Endothelial cell of umbilical vein (primary cell): ENCODE results near the gene CDC16. TPM values are rescaled to one million over a fixed set of nuclear protein-coding genes. Genes with fewer than 3 reads are reported as not detected.

Experiments
- BruUV-seq: library from RNA; stranded (reverse); fragments of 400-500 nt; replicated peaks from 2 replicates; lab custom pipeline; 2021; lab: Mats Ljungman, UMichigan
- CTCF ChIA-PET: fragments of 300-600, 350-600 bp; sonication (Branson Sonifier 250); formaldehyde crosslinking; loops from one replicate; lab custom pipeline; 2021; ENCODE audit warnings: antibody characterized with exemption, inconsistent platforms; lab: Charles Lee
- POLR2A ChIA-PET: fragments of 300-600, 350-600 bp; sonication (Branson Sonifier 250); formaldehyde crosslinking; loops from one replicate; lab custom pipeline; 2021; ENCODE audit warnings: antibody characterized with exemption, inconsistent platforms; lab: Charles Lee
- DNase-seq: peaks from one replicate; pipeline ENCODE4 v3.0.0-alpha.2; 2011; ENCODE audit warnings: low read depth, low spot score
- FAIRE-seq: peaks from 2 replicates; lab custom pipeline; 2011; peaks lifted over from hg19 to GRCh38; lab: Jason Lieb, UNC
- H2AFZ ChIP-seq: 2 replicates; pipeline ENCODE4 v1.6.0; 2012; ENCODE audit warnings: low read depth, low read length, control low read depth, inconsistent platforms
- H3K27ac ChIP-seq: 2 replicates; pipeline ENCODE4 v1.5.1; 2011; ENCODE audit warnings: low read depth, mild to moderate bottlenecking, control low read depth, low read length, moderate library complexity; ENCODE audit not compliant: insufficient read depth
- H3K27me3 ChIP-seq, 2 experiments: 2 replicates each; pipeline versions ENCODE4 v1.6.0 to v1.6.1; 2011; ENCODE audit warnings: low read length in 2 of 2, mixed read lengths in 1 of 2; ENCODE audit not compliant: control insufficient read depth in 2 of 2, insufficient read depth in 2 of 2
- H3K36me3 ChIP-seq, 2 experiments: 2 replicates in 1 of 2; 3 replicates in 1 of 2; pipeline ENCODE4 v1.5.1; 2011; ENCODE audit warnings: low read length in 2 of 2, mild to moderate bottlenecking in 1 of 2, moderate library complexity in 1 of 2; ENCODE audit not compliant: control insufficient read depth in 2 of 2, insufficient read depth in 2 of 2; ENCODE audit errors: extremely low read depth in 1 of 2
- H3K4me1 ChIP-seq: 3 replicates; pipeline ENCODE4 v1.5.1; 2011; ENCODE audit warnings: mild to moderate bottlenecking, low read length; ENCODE audit not compliant: control insufficient read depth, insufficient read depth; ENCODE audit errors: extremely low read depth
- H3K4me2 ChIP-seq: 2 replicates; pipeline ENCODE4 v1.6.1; 2011; ENCODE audit warnings: low read length, control low read depth, mixed read lengths; ENCODE audit not compliant: insufficient read depth
- H3K4me3 ChIP-seq, 3 experiments: fragments of 200-600 bp in 1 of 3; sonication (generic), shearing (Covaris generic) in 1 of 3; replicated peaks in 1 of 3; 2 replicates each; pipeline ENCODE4 v1.5.1; 2011 to 2016; ENCODE audit warnings: control low read depth in 3 of 3, low read length in 3 of 3, mild to moderate bottlenecking in 2 of 3, inconsistent platforms in 1 of 3, low read depth in 1 of 3, moderate library complexity in 1 of 3; ENCODE audit not compliant: insufficient read depth in 1 of 3
- H3K79me2 ChIP-seq: 2 replicates; pipeline ENCODE4 v1.6.0; 2012; ENCODE audit warnings: low read length, inconsistent platforms; ENCODE audit not compliant: control insufficient read depth, insufficient read depth
- H3K9ac ChIP-seq: replicated peaks from 2 replicates; pipeline ENCODE3; 2011; ENCODE audit warnings: low read length, control low read depth; ENCODE audit not compliant: insufficient read depth; ENCODE audit errors: extremely low read depth
- H3K9me1 ChIP-seq: replicated peaks from 3 replicates; pipeline ENCODE4 v1.6.0; 2011; ENCODE audit warnings: mild to moderate bottlenecking, low read length; ENCODE audit not compliant: control insufficient read depth, insufficient read depth; ENCODE audit errors: extremely low read depth
- H3K9me3 ChIP-seq: replicated peaks from 2 replicates; pipeline ENCODE4 v1.5.1; 2012; ENCODE audit warnings: low read length, inconsistent platforms; ENCODE audit not compliant: control insufficient read depth, insufficient read depth
- H4K20me1 ChIP-seq: replicated peaks from 2 replicates; pipeline ENCODE3; 2011; ENCODE audit warnings: mild to moderate bottlenecking, low read length; ENCODE audit not compliant: control insufficient read depth, insufficient read depth; ENCODE audit errors: extremely low read depth
- CTCF ChIP-seq, 2 donors: IDR thresholded peaks; 1 replicate in 1 of 2; 2 replicates in 1 of 2; pipeline ENCODE4 v1.5.1; 2011; ENCODE audit warnings: low read length in 2 of 2, mild to moderate bottlenecking in 2 of 2, moderate library complexity in 2 of 2, control low read depth in 1 of 2, inconsistent platforms in 1 of 2, low read depth in 1 of 2; ENCODE audit not compliant: insufficient read depth in 1 of 2; ENCODE audit errors: extremely low read depth in 1 of 2
- EZH2 ChIP-seq: IDR thresholded peaks from 2 replicates; pipeline ENCODE4 v1.6.1; 2012; ENCODE audit warnings: borderline replicate concordance, low read depth, mild to moderate bottlenecking, moderate library complexity, low read length, inconsistent platforms; ENCODE audit not compliant: severe bottlenecking
- FOS ChIP-seq: IDR thresholded peaks from 2 replicates; pipeline ENCODE4 v1.6.1; 2011; ENCODE audit warnings: mild to moderate bottlenecking, low read length, moderate library complexity, borderline replicate concordance; ENCODE audit not compliant: insufficient read depth
- GATA2 ChIP-seq: IDR thresholded peaks from 2 replicates; pipeline ENCODE4 v1.7.0; 2011; ENCODE audit warnings: low read depth, mild to moderate bottlenecking, moderate library complexity, mixed read lengths, low read length; ENCODE audit not compliant: insufficient read length, insufficient read depth
- JUN ChIP-seq: IDR thresholded peaks from 2 replicates; pipeline ENCODE4 v1.6.1; 2011; ENCODE audit warnings: borderline replicate concordance, low read depth; ENCODE audit not compliant: insufficient read length, insufficient read depth
- MYC ChIP-seq: IDR thresholded peaks from one replicate; pipeline ENCODE4 v1.6.1; 2011; ENCODE audit warnings: mild to moderate bottlenecking, low read depth, low read length
- POLR2A ChIP-seq: IDR thresholded peaks from 2 replicates; pipeline ENCODE4 v1.6.1; 2012; ENCODE audit warnings: low read depth, mild to moderate bottlenecking, control low read depth, low read length
- POLR2AphosphoS5 ChIP-seq: IDR thresholded peaks from 2 replicates; pipeline ENCODE4 v1.6.1; 2012; ENCODE audit warnings: low read depth, mild to moderate bottlenecking, control low read depth, low read length, moderate library complexity; ENCODE audit not compliant: insufficient read depth
- dilution Hi-C: fragments of 300-500 bp; cut with MboI; formaldehyde crosslinking; loops from one replicate; pipeline ENCODE4 v1.15.0; 2019; ENCODE audit warnings: low sequenced_read_pairs; ENCODE audit not compliant: extremely low pct_ligation_motif_present
- intact Hi-C: fragments of 100-400 bp; cut with micrococcal nuclease; formaldehyde crosslinking; loops from one replicate; pipeline ENCODE4 v1.10.0; 2022
- polyA plus RNA-seq, 4 experiments: library from polyadenylated mRNA; depleted of rRNA in 3 of 4; stranded (reverse) in 3 of 4; unstranded in 1 of 4; fragments of >200 nt; gene quantifications; 2 replicates each; pipeline versions ENCODE4 v1.2.1 to v1.2.3, GENCODE V29; 2011 to 2012; ENCODE audit warnings: missing spikeins in 1 of 4
- total RNA-seq: library from RNA; stranded (reverse); gene quantifications from 2 replicates; pipeline ENCODE4 v1.2.3, GENCODE V29; 2021
- TF ChIP-seq, protein P1 (sequence below): IDR thresholded peaks from 2 replicates; pipeline ENCODE4 v1.6.1; 2011; ENCODE audit not compliant: insufficient read depth, insufficient read length

Gene CDC16
- total and polyA plus RNA-seq, 2 donors (not counting 3 experiments of a cell fraction or from before 2014, with no cell fraction given) = 41.6 to 83.3 TPM

DNA sequence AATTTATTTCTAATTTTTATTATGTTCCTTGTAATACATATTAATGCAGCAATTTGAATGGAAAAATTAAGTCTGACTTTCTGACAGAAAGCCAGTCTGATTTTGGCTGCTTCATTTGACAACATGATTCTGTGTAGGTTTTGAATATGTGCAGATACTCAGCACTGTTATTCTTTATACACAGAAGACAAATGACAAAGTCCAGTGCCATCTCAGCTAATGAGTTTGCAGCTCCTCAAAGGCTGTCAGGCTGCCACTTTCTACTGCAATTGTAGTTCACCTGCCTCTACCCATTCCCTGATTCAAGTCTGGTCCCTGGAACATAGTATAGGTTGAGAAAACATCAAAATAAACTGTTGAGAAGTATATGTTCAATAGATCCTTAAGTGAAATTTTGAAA, 76.7 kb downstream of the CDC16 start:
- peaks cover 19% of the 10 kb centered on the region for H3K79me2 ChIP-seq
- peaks cover 2 to 4% of the 10 kb centered on the region in 2 experiments for H3K36me3 ChIP-seq
- no peak overlapping the region for H3K4me2 ChIP-seq
- DNase-seq (no peak), FAIRE-seq (no peak)
- ChIA-PET POLR2A (no interaction called here), CTCF (interaction anchor here (1.4 kb wide), 1 partner anchor 26 kb away, joined by 3 read pairs; no protein-coding TSS in a partner anchor)
- no peaks in the 10 kb centered on the region for H3K9me1 ChIP-seq
- no TSS peak for BruUV-seq
- dilution Hi-C loops = no loop called here
- no peak overlapping the region for H2AFZ ChIP-seq
- H4K20me1 ChIP-seq = no peaks in the 10 kb centered on the region
- H3K27me3 ChIP-seq = no peaks in the 10 kb centered on the region
- H3K9ac ChIP-seq = no peak overlapping the region
- H3K9me3 ChIP-seq = no peaks in the 10 kb centered on the region
- TF ChIP-seq POLR2A (no peak), CTCF (IDR thresholded peaks at IDR 0.05; ENCODE audit: extremely low read depth in 1 of 2, insufficient read depth in 1 of 2, low read depth in 1 of 2, low read length in 2 of 2) (no peak), FOS (no peak), EZH2 (no peak), POLR2AphosphoS5 (no peak), MYC (no peak), JUN (no peak), GATA2 (no peak)
- TF ChIP-seq, protein P1, sequence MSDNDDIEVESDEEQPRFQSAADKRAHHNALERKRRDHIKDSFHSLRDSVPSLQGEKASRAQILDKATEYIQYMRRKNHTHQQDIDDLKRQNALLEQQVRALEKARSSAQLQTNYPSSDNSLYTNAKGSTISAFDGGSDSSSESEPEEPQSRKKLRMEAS = no peak
- H3K27ac ChIP-seq = no peak overlapping the region
- intact Hi-C loops = no loop called here
- H3K4me1 ChIP-seq = peaks cover 17% of the 10 kb centered on the region
- no peak overlapping the region for H3K4me3 ChIP-seq
